ENCODE results near the gene PPT2. TPM values are rescaled to one million over a fixed set of nuclear protein-coding genes. Genes with fewer than 3 reads are reported as not detected.

The PPT2 gene
- total RNA-seq, 1 experiment from 2014 or later: 46.3 TPM

DNA sequence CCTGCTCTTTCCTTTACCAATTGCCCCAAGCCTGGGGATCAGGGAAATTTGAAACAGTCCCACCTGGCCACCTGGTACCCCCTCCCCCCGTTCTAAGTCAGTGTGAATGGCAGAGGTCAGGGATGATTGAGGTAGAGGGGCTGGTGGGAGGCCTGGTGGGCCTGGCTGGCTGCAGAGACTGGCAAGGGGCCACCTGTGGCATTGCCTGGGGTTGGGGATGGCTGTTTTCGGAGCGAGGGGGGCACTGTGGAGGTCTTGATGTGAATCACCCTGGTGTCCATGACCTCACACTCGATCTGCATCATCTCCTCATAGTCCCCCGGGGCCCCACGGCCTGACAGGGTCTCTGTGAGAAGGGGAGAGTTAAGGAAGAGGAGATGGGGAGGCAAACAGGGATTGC, 38.3 kb upstream of the PPT2 start:
- Histone ChIP-seq H2BK120ac (ENCODE audit: low read depth, low read length, poor library complexity, severe bottlenecking) (no peak overlapping the region), H3K4ac (ENCODE audit: low read depth, low read length) (no peak overlapping the region), H3K9ac (ENCODE audit: extremely low read depth, insufficient read length, low read length) (no peak overlapping the region), H2BK5ac (ENCODE audit: insufficient read length, low read length) (no peak overlapping the region), H3K4me2 (ENCODE audit: insufficient read depth, insufficient read length, low read length) (no peak overlapping the region), H4K91ac (ENCODE audit: insufficient read length, low read depth, low read length) (no peak overlapping the region), H4K20me1 (ENCODE audit: control insufficient read depth, insufficient read depth, insufficient read length) (no peaks in the 10 kb centered on the region), H2AFZ (ENCODE audit: low read length) (no peak overlapping the region), H2BK12ac (ENCODE audit: insufficient read length, low read depth, low read length) (no peak overlapping the region), H3K79me1 (ENCODE audit: insufficient read depth, low read depth, low read length, poor library complexity, severe bottlenecking) (no peaks in the 10 kb centered on the region), H4K8ac (replicated peaks; ENCODE audit: insufficient read length, low read depth, low read length) (no peak overlapping the region), H2BK15ac (ENCODE audit: low read depth, low read length) (no peak overlapping the region), H3K18ac (ENCODE audit: insufficient read length, low read depth, low read length) (no peak overlapping the region), H3K27ac (ENCODE audit: insufficient read length, low read depth, low read length) (no peak overlapping the region), H3K79me2 (ENCODE audit: insufficient read depth, low read length) (no peaks in the 10 kb centered on the region), H3K56ac (ENCODE audit: insufficient read length, low read depth, low read length) (no peak overlapping the region), H3K23me2 (ENCODE audit: insufficient read length, low read depth, low read length, poor library complexity, severe bottlenecking) (no peaks in the 10 kb centered on the region), H3K14ac (ENCODE audit: insufficient read depth, low read length) (no peak overlapping the region), H3K4me1 (ENCODE audit: insufficient read depth, low read length) (no peaks in the 10 kb centered on the region), H3K27me3 (ENCODE audit: insufficient read depth, low read length) (no peaks in the 10 kb centered on the region), H4K5ac (ENCODE audit: insufficient read length, low read depth, low read length) (no peak overlapping the region), H2BK20ac (ENCODE audit: low read depth, low read length, poor library complexity, severe bottlenecking) (no peak overlapping the region), H3K9me3 (ENCODE audit: control insufficient read depth, low read depth, low read length) (no peaks in the 10 kb centered on the region), H3K23ac (ENCODE audit: insufficient read length, low read depth, low read length) (no peak overlapping the region), H3T11ph (ENCODE audit: low read length) (no peak overlapping the region), H2AK5ac (ENCODE audit: insufficient read length, low read length) (no peak overlapping the region)
- Mint-ChIP-seq H3K27me3 (ENCODE audit: low read depth) (no peaks in the 10 kb centered on the region), H3K4me3 (no peak overlapping the region), H3K27ac (0 out of 7 replicates have a peak overlapping the region, but pooled peaks of 1 of the 3 experiments have one; percentile 37), H3K9me3 (no peaks in the 10 kb centered on the region; a peak in 1 of 5 replicates), H3K36me3 (ENCODE audit: insufficient read depth in 1 of 3, low read depth in 3 of 3) (peaks cover 3 to 44% (median 43%) of the 10 kb centered on the region in 3 experiments; a peak in 6 of 7 replicates), H3K4me1 (peaks cover 0 to 2% of the 10 kb centered on the region in 2 experiments; a peak in 2 of 4 replicates)
- TF ChIP-seq, protein P1, sequence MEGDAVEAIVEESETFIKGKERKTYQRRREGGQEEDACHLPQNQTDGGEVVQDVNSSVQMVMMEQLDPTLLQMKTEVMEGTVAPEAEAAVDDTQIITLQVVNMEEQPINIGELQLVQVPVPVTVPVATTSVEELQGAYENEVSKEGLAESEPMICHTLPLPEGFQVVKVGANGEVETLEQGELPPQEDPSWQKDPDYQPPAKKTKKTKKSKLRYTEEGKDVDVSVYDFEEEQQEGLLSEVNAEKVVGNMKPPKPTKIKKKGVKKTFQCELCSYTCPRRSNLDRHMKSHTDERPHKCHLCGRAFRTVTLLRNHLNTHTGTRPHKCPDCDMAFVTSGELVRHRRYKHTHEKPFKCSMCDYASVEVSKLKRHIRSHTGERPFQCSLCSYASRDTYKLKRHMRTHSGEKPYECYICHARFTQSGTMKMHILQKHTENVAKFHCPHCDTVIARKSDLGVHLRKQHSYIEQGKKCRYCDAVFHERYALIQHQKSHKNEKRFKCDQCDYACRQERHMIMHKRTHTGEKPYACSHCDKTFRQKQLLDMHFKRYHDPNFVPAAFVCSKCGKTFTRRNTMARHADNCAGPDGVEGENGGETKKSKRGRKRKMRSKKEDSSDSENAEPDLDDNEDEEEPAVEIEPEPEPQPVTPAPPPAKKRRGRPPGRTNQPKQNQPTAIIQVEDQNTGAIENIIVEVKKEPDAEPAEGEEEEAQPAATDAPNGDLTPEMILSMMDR (conservative IDR thresholded peaks at IDR 0.05): no peak
- WGBS (ENCODE audit: extremely low coverage, insufficient read length, low lambda C conversion rate): no CpG with 5 or more reads among the region's 6 CpGs
- no peak for DNase-seq
